Astrocyte (in vitro differentiated cells and primary cell): Measurements from ENCODE around the gene SLC9A3.

Source experiments
- CTCF ChIP-seq: IDR thresholded peaks from 2 replicates; pipeline ENCODE4 v1.5.1; 2011; ENCODE audit warnings: low read depth, mild to moderate bottlenecking, inconsistent platforms, low read length, moderate library complexity; ENCODE audit not compliant: insufficient read depth
- EZH2 ChIP-seq: IDR thresholded peaks from 2 replicates; pipeline ENCODE4 v1.6.1; 2012; ENCODE audit warnings: mild to moderate bottlenecking, low read length, inconsistent platforms; ENCODE audit not compliant: insufficient read depth

- TF ChIP-seq CTCF (no peak), EZH2 (no peak)
Measured at GRCh38 chr5:427415-428087, 96.7 kb downstream of the SLC9A3 start.
